Keratinocyte (primary cell): ENCODE data around the gene HSPA8. TPM values are rescaled to one million over a fixed set of nuclear protein-coding genes. Genes with fewer than 3 reads are reported as not detected.

Experiments used
- DNase-seq: peaks from one replicate; pipeline ENCODE4 v3.0.0-alpha.2; 2011; ENCODE audit warnings: low read depth, missing footprints, low spot score
- FAIRE-seq: peaks from 2 replicates; lab custom pipeline; 2011; peaks lifted over from hg19 to GRCh38; lab: Jason Lieb, UNC
- H2AFZ ChIP-seq: 2 replicates; pipeline ENCODE4 v1.6.0; 2012; ENCODE audit warnings: low read length, control low read depth, inconsistent platforms; ENCODE audit not compliant: control insufficient read depth
- H3K27ac ChIP-seq: 2 replicates; pipeline ENCODE4 v1.5.1; 2011; ENCODE audit warnings: low read length; ENCODE audit not compliant: control insufficient read depth, insufficient read depth
- H3K27me3 ChIP-seq: 3 replicates; pipeline ENCODE4 v1.6.0; 2011; ENCODE audit warnings: low read length; ENCODE audit not compliant: control insufficient read depth, insufficient read depth; ENCODE audit errors: extremely low read depth
- H3K36me3 ChIP-seq, 2 experiments: 2 replicates in 1 of 2; 3 replicates in 1 of 2; pipeline ENCODE4 v1.5.1; 2011; ENCODE audit warnings: low read length in 2 of 2, mild to moderate bottlenecking in 1 of 2; ENCODE audit not compliant: control insufficient read depth in 2 of 2, insufficient read depth in 2 of 2; ENCODE audit errors: extremely low read depth in 1 of 2
- H3K4me1 ChIP-seq: 3 replicates; pipeline ENCODE4 v1.5.1; 2011; ENCODE audit warnings: low read length; ENCODE audit not compliant: control insufficient read depth, insufficient read depth; ENCODE audit errors: extremely low read depth
- H3K4me2 ChIP-seq: 3 replicates; pipeline ENCODE4 v1.6.0; 2011; ENCODE audit warnings: low read depth, low read length; ENCODE audit not compliant: control insufficient read depth, insufficient read depth; ENCODE audit errors: extremely low read depth
- H3K4me3 ChIP-seq, 3 experiments: fragments of 200-600 bp in 1 of 3; sonication (generic) in 1 of 3; 2 replicates in 2 of 3; 3 replicates in 1 of 3; pipeline ENCODE4 v1.5.1; 2011 to 2016; ENCODE audit warnings: low read length in 3 of 3, mild to moderate bottlenecking in 3 of 3, control low read depth in 2 of 3, inconsistent platforms in 1 of 3, low read depth in 1 of 3, mixed read lengths in 1 of 3, mixed run types in 1 of 3, moderate library complexity in 1 of 3; ENCODE audit not compliant: control insufficient read depth in 2 of 3, insufficient read depth in 2 of 3; ENCODE audit errors: extremely low read depth in 1 of 3
- H3K79me2 ChIP-seq: 2 replicates; pipeline ENCODE4 v1.6.0; 2012; ENCODE audit warnings: low read length; ENCODE audit not compliant: control insufficient read depth, insufficient read depth
- H3K9ac ChIP-seq: 3 replicates; pipeline ENCODE4 v1.6.0; 2011; ENCODE audit warnings: low read length; ENCODE audit not compliant: control insufficient read depth, insufficient read depth; ENCODE audit errors: extremely low read depth
- H3K9me1 ChIP-seq: 3 replicates; pipeline ENCODE4 v1.6.0; 2011; ENCODE audit warnings: low read length; ENCODE audit not compliant: control insufficient read depth, insufficient read depth; ENCODE audit errors: extremely low read depth
- H3K9me3 ChIP-seq: 2 replicates; pipeline ENCODE4 v1.5.1; 2012; ENCODE audit warnings: low read depth, low read length; ENCODE audit not compliant: control insufficient read depth
- H4K20me1 ChIP-seq: 3 replicates; pipeline ENCODE4 v1.6.0; 2011; ENCODE audit warnings: low read length; ENCODE audit not compliant: control insufficient read depth, insufficient read depth; ENCODE audit errors: extremely low read depth
- CTCF ChIP-seq, 3 experiments: IDR thresholded peaks in 1 of 3; conservative IDR thresholded peaks in 1 of 3; optimal IDR thresholded peaks in 1 of 3; 2 replicates in 2 of 3; 3 replicates in 1 of 3; pipeline versions ENCODE3 to v1.5.1; 2011; ENCODE audit warnings: low read length in 3 of 3, mild to moderate bottlenecking in 3 of 3, moderate library complexity in 2 of 3, control low read depth in 1 of 3, inconsistent platforms in 1 of 3; ENCODE audit not compliant: insufficient read depth in 2 of 3; ENCODE audit errors: extremely low read depth in 1 of 3
- EZH2 ChIP-seq: IDR thresholded peaks from one replicate; pipeline ENCODE4 v1.6.1; 2012; ENCODE audit warnings: inconsistent platforms, mild to moderate bottlenecking, low read length, moderate library complexity
- dilution Hi-C: fragments of 300-500 bp; cut with MboI; formaldehyde crosslinking; loops from one replicate; pipeline ENCODE4 v1.7.0; 2020; ENCODE audit warnings: low sequenced_read_pairs; ENCODE audit not compliant: extremely low pct_ligation_motif_present
- polyA plus RNA-seq, 5 experiments: library from polyadenylated mRNA; depleted of rRNA in 3 of 5; stranded (reverse) in 3 of 5; stranded (forward) in 1 of 5; unstranded in 1 of 5; fragments of >200 nt; gene quantifications; 1 replicate in 1 of 5; 2 replicates in 3 of 5; 3 replicates in 1 of 5; pipeline versions ENCODE4 v1.2.1 to v1.2.3, GENCODE V29; 2011 to 2012; ENCODE audit warnings: missing spikeins in 2 of 5, low read depth in 1 of 5, low replicate concordance in 1 of 5
- small RNA-seq, 3 experiments: library from RNA; depleted of rRNA; stranded (forward); fragments of <200 nt; gene quantifications; one replicate each; pipeline ENCODE3, GENCODE V24; 2012; ENCODE audit warnings: low read depth in 3 of 3, low replicate concordance in 1 of 3; ENCODE audit not compliant: insufficient read length in 3 of 3

Gene HSPA8
- polyA plus RNA-seq, 1 donor (not counting 4 experiments of a cell fraction or from before 2014, with no cell fraction given): 3,207 TPM

- dilution Hi-C loops: no loop called here
- no peaks in the 10 kb centered on the region for H4K20me1 ChIP-seq
- H3K79me2 ChIP-seq: no peaks in the 10 kb centered on the region
- no peaks in the 10 kb centered on the region for H3K4me1 ChIP-seq
- H3K9me1 ChIP-seq: no peaks in the 10 kb centered on the region
- no peaks in the 10 kb centered on the region for H3K9me3 ChIP-seq
- H3K36me3 ChIP-seq: no peaks in the 10 kb centered on the region
- DNase-seq: no peak
- no peak overlapping the region for H3K4me3 ChIP-seq
- no peak overlapping the region for H2AFZ ChIP-seq
- no peak for TF ChIP-seq CTCF (optimal IDR thresholded peaks at IDR 0.05 in 1 of 3, IDR thresholded peaks at IDR 0.05 in 1 of 3, conservative IDR thresholded peaks at IDR 0.05 in 1 of 3; ENCODE audit: extremely low read depth in 1 of 3, insufficient read depth in 2 of 3, low read length in 3 of 3)
- no peak for TF ChIP-seq EZH2
- H3K9ac ChIP-seq: no peak overlapping the region
- no peak for FAIRE-seq
- peaks cover 3% of the 10 kb centered on the region for H3K27me3 ChIP-seq
- H3K4me2 ChIP-seq: no peak overlapping the region
- H3K27ac ChIP-seq: no peak overlapping the region
Measured at GRCh38 chr11:123018702-123019101, 43.2 kb downstream of the HSPA8 start.

GRCh38 chr11:123011510-123011909, 50.4 kb downstream of the HSPA8 start:
- dilution Hi-C loops: no loop called here
- H3K27me3 ChIP-seq: peaks cover 9% of the 10 kb centered on the region
- no peaks in the 10 kb centered on the region for H3K9me1 ChIP-seq
- no peak overlapping the region for H3K4me3 ChIP-seq
- H3K9me3 ChIP-seq: no peaks in the 10 kb centered on the region
- no peak overlapping the region for H2AFZ ChIP-seq
- DNase-seq (no peak), FAIRE-seq (no peak)
- H3K27ac ChIP-seq: no peak overlapping the region
- no peaks in the 10 kb centered on the region for H3K4me1 ChIP-seq
- TF ChIP-seq CTCF (optimal IDR thresholded peaks at IDR 0.05 in 1 of 3, IDR thresholded peaks at IDR 0.05 in 1 of 3, conservative IDR thresholded peaks at IDR 0.05 in 1 of 3; ENCODE audit: extremely low read depth in 1 of 3, insufficient read depth in 2 of 3, low read length in 3 of 3) (no peak), EZH2 (no peak)
- no peak overlapping the region for H3K4me2 ChIP-seq
- no peaks in the 10 kb centered on the region for H4K20me1 ChIP-seq
- no peaks in the 10 kb centered on the region for H3K79me2 ChIP-seq
- no peaks in the 10 kb centered on the region for H3K36me3 ChIP-seq
- no peak overlapping the region for H3K9ac ChIP-seq

Small RNAs within 50 kb of the gene (small RNA-seq; reads per million reads assigned to genes)
- gene RPL31P47 (0 reads per million in 3 experiments), gene SNORD14C (0 reads per million in 3 experiments), gene SNORD14D (0 reads per million in 3 experiments), gene SNORD14E (48.7 to 627 (median 210) reads per million in 3 experiments)

Other genes starting within 250 kb of the HSPA8 start
- 0.06 to 0.19 TPM (median 0.08 TPM) in 3 replicates for gene CRTAM, start 223.6 kb downstream of the HSPA8 start, polyA plus RNA-seq
- 3.6 to 4.0 TPM (median 3.9 TPM) in 3 replicates for gene JHY, start 179.4 kb downstream of the HSPA8 start, polyA plus RNA-seq
- not detected in 3 replicates for gene BSX, start 80.3 kb downstream of the HSPA8 start, polyA plus RNA-seq
- gene CLMP, start 133.1 kb upstream of the HSPA8 start, polyA plus RNA-seq: 2.7 to 5.4 TPM (median 3.1 TPM) in 3 replicates